ENCODE results near the gene AGPAT1.

AGPAT1 gene

DNA sequence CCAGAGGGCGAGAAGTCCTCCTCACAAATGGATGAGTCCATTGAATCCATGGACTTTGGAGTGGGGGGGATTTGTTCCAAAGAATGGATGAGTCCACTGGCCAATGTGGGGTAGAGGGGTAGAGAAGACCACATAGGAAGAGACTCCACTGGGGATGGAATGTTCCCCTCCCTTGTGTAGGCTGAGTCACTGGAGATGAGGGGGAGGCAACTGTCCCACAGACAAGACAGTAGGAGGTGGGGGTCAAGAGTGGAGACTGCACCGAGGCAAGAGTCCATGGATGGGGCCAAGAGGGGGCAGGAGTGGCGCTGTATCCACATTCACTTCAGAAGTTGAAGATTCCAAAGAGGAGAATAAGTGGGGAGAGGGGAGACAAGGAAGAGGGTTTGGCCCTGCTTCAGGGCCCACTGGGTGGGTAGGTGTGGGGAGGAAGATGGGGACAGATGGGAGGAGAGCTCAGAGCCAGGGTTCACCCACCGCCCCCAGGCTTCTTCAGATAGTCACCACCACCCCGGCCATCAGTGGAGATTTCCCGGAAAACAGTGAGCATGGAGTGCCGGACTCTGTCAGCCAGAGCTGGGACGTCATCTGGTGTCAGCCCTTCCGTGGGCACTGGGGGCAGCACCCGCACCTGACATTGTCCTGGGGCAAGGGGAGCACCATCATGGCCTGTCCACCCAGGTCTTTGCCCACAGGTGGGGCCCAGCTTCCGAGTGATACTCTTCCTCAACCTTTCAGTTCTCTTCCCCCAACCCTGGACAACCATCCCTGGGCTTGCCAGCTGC, 6.9 kb downstream of the AGPAT1 start:
- no peak for DNase-seq (ENCODE audit: low read depth in 2 of 2)

DNA sequence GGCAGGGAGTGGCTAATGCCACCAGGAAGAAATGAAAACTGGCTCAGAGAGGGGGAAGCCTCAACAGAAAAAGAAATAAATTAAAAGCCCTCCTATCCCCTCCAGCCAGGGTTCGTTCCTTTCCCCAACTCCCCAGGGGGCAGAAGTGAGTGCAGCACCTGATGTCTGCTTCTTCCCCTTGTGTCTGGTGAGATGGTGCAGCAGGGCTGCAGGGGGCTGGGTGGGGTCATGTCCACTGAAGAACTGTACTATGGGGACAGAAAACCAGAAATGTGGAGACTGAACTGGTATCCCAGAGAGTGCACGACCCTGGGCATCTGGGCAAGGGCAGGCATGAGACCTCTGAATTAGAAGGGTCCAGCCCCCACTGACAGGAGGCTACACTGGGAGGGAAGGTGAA, 7.5 kb downstream of the AGPAT1 start:
- no peak for DNase-seq (ENCODE audit: low read depth in 2 of 2)

DNA sequence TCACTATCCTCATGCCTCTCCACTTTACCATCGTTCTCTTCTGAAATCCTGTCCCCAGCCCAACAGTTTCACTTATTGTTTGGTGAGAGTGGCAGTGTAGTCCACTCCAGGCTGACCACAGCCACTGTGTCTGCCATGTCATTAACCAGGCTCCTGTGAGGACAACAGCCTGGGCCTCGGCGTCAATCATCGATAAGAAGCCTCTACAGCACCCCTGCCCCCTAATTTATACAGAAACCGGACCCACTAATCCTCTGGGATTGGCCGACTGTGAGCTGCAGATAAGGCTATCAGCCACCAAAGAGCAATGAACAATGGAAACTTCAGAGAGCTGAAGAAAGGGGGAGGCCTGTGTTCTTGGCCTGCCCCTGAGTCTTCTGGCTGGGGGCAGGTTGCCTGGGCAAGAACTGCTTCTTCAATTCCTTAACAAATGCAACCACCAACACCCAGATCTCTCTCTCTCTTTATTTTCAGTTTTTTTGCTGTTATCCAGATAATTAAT, 8.1 kb downstream of the AGPAT1 start:
- DNase-seq (ENCODE audit: low read depth in 2 of 2), result no peak

DNA sequence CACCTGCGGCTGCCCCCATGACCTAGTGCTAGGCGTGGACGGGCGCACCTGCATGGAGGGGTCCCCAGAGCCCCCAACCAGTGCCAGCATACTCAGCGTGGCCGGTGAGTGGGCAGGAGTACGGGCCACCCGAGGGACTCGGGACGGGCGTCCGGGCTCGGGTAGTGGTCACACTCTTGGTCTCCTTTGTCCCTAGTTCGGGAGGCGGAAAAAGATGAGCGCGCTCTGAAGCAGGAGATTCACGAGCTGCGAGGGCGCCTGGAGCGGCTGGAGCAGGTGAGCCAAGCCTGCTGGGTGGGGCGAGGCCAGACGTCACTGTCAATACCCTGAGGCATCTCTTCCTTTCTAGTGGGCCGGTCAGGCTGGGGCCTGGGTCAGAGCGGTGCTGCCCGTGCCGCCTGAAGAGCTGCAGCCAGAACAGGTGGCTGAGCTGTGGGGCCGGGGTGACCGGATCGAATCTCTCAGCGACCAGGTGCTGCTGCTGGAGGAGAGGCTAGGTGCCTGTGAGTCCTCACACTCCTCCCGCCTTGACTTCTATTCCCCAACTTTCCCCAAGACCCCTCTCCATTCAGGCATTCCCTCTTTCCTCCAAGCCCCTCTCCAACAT, 8.6 kb downstream of the AGPAT1 start:
- no peak for DNase-seq (ENCODE audit: low read depth in 2 of 2)

DNA sequence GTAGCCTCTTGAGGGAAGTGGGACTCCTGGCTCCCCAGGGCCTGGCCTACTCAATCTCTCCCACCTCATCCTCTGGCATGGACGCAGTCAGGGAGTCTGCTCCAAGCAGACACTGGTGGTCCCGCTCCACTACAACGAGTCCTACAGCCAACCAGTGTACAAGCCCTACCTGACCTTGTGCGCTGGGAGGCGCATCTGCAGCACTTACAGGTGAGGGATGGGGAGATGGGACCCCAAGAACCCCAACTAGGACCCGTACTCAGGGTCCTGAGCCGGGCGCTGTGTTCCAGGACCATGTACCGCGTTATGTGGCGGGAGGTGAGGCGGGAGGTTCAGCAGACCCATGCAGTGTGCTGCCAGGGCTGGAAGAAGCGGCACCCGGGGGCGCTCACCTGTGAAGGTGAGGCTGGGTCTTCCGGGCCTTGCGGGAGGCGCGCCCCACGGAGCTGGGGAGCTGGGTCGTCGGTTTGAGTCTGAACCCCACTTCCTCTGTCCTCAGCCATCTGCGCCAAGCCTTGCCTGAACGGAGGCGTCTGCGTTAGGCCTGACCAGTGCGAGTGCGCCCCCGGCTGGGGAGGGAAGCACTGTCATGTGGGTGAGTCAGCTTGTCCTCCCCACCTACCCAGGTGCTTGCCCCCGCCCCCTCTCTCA, 9.3 kb downstream of the AGPAT1 start:
- DNase-seq (ENCODE audit: low read depth in 2 of 2), result no peak

DNA sequence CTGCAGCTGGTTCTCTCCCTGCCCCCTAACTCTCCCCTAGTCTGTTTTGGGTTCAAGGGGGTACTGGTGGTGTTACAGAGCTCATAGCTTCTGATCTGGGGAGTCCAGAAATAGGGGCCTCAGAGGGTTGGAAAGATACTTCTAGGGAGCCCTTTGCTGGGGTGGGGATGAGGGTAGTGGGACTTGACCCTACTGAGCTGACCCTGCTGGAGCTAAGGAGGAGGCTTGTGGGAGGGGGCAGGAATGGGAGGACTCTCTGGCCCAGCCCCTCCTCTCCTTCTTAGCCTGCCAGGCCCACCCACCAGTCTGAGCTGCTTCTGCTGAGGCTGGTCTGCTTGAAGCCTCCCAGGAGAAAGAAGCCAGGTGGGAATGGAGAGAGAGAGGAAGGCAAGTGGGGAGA, 11.6 kb downstream of the AGPAT1 start, which contains the start of gene EGFL8:
TSS of gene EGFL8 (plus strand) at position 301 of the 400 bp plus-strand sequence. CDS start 1,571 bp downstream, outside the sequence.
- no peak for DNase-seq (ENCODE audit: low read depth in 2 of 2)

DNA sequence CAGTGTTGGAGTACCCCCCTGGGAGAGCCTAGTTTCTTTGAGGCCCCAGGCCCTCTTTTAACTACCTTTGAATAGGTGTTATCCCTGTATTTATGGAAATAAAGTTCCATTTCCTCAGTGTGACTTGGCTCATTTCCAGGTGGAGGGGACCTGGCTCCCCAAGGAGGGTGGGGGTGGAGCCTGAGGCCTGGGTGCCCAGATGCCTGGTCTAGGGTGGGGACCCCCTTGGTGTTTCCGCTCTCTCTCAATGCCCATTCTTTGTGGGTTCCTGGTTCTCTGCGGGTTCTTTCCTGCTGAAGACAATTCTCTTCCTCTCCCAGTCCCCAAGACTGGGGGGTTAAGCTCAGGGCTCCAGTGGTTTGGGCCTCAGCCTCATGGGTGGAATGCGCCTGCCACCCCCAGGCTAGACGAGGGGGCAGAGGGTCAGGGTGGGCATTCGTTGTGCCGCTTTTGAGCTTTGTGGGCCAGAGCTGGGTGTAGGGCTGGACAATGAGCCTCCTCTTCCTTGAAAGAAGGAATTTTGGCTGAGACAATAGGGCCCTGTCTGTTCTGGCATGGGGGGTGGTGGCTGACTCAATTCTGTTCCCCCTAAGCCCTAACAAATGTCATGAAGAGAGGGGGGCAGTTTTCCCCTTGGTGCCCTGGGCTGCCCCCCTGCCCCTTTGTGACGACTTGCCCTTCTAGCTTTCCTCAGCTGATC, 12.2 kb downstream of the AGPAT1 start:
- no peak for DNase-seq (ENCODE audit: low read depth in 2 of 2)

DNA sequence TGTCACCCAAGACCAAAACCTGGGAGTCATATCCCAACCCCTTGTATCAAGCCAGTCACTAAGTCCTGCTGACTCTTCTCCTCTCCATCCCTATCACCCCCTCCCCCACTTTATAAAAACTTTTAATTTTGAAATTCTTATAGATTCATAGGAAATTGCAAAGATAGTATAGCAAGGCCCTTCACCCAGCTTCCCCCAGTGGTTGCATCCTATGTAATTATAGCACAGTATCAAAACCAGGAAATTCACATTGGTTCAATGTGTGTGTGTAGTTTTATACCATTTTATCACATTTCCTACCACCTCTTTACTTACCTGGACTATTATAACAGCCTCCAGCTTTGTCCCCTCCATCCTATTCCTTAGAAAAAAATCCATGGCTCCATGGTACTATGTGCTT, 17.8 kb downstream of the AGPAT1 start:
- no peak for DNase-seq (ENCODE audit: low read depth in 2 of 2)

DNA sequence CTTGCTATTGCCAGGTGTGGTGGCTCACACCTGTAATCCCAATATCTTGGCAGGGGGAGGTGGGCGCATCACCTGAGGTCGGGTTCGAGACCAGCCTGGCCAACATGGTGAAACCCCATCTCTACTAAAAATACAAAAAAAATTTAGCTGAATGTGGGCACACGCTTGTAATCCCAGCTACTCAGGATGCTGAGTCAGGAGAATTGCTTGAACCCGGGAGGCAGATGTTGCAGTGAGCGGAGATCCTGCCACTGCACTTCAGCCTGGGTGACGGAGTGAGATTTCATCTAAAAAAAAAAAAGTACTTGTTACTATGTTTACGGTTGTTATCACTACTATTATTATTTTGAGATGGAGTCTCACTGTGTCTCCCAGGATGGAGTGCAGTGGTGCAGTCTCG, 19.0 kb downstream of the AGPAT1 start:
- no peak for DNase-seq (ENCODE audit: low read depth in 2 of 2)

DNA sequence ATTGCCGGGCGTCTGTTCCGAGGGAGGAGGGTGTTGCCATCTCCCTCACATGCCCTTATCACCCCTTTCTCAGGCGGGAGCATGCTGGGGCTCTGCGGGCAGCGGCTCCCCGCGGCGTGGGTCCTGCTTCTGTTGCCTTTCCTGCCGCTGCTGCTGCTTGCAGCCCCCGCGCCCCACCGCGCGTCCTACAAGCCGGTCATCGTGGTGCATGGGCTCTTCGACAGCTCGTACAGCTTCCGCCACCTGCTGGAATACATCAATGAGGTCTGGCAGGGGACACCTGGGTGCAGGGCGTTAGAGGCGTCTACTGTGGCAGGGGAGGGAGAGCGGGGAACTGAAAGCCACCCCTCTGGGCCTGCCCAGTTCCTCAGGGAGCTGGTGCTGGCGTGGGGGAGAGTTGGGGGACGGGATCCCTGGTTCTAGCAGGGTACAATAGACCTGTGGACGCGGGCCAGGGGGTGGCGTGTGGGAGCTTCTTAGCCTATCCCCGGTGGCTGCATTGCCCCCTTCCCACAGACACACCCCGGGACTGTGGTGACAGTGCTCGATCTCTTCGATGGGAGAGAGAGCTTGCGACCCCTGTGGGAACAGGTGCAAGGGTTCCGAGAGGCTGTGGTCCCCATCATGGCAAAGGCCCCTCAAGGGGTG, 21.2 kb downstream of the AGPAT1 start:
- no peak for DNase-seq (ENCODE audit: low read depth in 2 of 2)

DNA sequence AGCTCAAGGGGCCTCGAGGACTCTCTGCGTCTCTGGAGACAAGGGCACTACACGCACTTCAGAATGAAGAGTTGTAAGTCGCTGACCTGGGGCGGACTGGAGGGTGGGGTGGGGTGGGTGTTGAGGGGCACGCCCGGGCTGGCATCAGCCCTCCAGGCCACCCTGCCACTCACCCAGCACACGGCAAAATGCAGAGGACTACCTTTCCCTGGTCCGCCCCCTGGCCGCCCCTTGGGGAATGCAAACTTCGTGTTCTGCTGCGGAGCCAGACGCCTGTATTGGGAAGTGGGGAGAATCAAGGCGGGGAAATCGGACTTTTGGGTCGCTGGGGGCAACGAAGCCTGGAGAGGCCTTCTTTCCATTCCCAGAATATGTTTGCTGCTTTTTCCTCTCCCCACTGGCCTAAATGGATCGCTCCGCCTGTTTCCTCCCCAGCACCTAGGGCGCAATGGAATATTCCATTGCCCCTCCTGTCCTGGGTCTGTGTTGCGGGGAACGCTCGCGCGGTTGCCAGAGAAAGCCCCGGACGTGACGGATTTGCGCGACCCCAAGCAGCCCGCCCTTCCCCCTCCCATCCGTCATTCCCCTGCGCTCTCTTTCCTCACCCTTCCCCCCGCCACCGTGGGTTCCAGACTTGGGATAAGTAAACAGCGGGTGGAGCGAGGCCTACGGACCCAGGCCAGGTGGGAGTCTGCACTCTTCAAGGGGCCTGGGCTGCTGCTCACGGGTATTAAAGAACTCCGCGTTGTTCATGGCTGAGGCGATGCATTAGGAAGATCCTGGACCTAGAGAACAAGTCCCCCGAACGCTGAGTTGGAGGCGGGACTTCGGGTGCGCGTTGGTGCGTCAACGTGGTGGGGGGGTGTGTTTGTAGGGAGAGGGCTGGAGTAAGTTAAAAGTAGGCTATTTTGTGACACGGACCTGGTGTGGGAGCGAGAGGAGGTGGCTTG, 22.0 kb downstream of the AGPAT1 start, which contains the start of gene PPT2:
TSS of gene PPT2 (plus strand) at position 578 of the 950 bp plus-strand sequence. CDS start 454 bp downstream, outside the sequence.
- peak; percentile 41 to 53 for DNase-seq (ENCODE audit: low read depth in 2 of 2)

DNA sequence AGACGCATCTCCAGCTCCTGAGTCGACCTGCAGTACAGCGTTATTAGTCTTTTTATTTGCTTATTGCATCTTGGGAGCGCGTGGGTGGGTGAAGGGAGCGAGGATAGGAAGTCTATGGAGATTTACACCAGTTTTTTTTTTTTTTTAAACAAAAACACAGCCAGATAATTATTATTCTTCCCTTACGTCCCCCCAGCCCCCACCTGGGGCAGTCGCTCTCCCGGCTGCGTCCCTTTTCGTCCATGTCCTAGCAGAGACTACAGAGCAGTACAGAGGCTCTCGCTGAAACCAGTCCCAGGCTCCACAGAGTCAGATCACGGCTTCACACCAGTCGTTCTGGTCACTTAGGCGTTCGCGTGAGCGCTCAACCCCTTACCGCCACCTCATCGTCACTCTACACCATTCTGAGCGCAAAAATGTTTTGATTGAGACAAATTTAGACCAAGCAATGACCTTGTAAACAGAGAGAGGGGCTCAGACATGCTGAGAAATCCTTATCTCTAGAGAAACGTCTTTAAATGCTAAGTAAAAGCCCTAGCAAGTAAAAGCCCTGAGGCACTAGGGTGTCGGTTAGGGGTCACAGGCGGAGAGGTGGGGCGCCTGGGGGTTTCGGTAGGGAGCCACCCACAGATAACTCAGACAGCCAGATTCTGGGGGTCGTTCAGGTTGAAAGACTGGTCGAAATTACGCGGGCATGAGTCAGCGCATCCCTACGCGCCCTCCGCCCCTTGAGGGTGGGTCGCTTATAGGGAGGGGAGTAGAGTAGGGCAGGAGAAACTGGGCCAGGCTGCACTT, 22.9 kb downstream of the AGPAT1 start:
- no peak for DNase-seq (ENCODE audit: low read depth in 2 of 2)

DNA sequence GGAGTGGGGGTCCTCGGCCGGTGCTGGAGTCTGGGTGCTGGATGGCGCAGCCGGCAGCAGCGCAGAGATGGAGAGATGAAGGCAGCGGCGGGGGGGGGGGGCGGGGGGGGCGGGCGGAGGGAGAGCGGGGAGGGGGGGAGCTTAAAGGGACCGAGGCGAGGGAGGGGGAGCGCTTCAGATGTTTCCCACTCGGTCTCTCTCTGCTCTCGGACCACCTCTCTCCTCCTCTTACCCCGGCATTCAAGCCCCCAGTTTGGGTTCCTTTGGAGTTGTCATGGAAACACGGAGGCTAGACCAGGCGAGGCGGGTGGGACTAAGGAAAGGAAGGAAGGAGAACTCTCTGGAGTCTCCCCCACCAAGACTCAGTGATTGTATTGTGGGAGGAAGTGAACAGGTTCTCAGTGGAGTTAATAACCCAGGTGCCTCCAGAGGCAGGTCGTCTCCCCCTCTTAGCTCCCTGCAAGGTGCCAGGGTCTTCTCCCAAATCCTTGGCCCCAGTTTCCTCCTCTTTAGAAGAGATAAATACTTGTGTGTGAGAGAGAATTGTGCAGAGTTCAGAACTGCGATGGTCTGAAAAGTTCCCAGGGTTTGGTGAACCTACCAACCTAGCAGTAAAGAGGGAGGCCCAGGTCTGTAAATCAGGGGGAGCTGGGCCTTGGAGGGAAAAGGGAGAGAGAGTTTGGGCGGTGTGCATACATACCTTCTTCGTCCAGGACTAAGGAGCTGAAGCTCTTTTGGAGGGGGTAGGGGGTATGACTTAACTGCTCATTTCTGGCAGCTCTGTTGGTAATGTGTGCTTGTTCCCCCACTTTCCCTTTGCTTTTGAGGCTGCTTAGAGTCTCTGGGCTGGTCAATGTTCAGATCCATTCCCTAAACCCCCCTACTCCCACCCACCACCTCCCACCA, 23.8 kb downstream of the AGPAT1 start, which contains the start of gene PRRT1:
TSS of gene PRRT1 (minus strand) at position 77 of the 906 bp plus-strand sequence. CDS start 112 bp downstream, outside the sequence.
- DNase-seq (ENCODE audit: low read depth in 2 of 2), result no peak

DNA sequence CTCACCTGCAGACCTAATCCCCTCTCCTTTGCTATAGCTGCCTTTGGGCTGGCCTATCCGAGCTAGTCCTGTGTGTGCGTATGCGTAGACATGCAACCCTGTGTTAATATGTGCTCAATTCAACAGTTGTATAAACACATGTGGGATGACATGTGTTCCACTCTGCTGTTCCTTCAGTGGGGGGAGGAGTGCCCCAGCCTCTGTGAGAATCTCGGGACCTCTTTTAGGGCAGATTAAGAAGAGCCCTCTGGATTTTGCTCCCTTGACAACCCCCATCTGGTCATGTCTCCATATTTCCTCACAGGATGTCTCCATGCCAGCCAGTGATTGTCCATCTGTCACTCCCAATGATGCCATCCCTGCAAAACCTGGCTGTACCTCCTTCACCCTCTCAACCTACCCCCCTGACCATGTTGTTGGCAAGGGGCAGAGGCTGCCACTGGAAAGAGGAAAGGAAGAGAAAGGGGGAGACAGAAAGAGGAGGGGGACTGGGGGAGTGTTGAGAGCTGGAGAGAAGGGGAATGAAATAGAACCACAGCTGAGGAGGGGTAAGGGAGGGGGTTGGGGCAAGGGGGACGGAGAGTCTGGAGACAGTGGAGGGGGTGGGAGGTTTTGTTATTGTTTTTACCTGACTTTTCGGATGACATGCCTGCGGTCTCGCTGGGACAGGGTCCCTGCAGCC, 24.6 kb downstream of the AGPAT1 start:
- no peak for DNase-seq (ENCODE audit: low read depth in 2 of 2)

DNA sequence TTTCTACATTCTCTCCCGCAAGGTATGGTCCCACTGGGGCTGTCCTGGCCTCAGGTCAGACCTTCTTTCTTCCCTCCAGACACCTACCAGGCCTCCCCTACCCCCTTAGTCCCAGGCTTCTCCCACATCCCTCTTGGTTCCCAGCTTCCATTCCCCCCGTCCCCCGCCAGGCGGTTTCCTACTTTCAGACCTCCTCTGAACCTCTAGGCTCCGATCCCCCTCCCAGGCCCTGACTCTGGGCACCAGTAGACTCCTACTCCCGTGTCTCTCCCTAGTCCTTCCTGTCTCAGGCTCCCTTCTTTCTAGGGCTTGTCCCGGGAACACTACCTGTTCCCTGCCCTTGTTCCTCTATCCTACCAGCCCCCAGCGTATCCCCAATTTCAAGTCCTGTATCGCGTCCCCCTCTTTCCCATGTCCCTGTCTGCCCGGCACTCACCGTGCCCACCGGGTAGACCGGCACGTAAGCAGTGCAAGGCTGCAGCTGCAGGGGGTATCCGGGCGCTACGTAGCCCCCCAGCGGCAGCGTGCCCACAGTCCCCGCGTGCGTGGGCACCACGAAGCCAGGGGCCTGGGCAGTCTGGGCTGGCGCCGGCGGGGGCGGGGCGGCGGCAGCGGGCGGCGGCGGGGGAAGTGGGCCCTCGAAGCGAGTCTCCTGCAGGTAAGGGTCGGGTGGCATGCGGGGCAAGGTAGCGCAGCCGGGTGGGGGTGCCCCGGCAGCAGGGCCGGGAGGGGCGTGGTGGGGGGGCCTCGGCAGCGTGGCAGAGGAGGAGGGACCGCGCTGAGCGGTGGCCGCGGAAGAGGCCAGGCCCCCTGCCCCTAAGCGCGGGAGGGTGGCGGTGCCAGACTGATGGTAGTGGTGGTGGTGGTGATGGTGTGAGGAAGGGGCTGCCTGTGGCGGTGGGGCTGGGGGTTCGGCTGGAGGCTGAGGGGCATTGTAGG, 25.7 kb downstream of the AGPAT1 start:
- DNase-seq (ENCODE audit: low read depth in 2 of 2), result no peak

DNA sequence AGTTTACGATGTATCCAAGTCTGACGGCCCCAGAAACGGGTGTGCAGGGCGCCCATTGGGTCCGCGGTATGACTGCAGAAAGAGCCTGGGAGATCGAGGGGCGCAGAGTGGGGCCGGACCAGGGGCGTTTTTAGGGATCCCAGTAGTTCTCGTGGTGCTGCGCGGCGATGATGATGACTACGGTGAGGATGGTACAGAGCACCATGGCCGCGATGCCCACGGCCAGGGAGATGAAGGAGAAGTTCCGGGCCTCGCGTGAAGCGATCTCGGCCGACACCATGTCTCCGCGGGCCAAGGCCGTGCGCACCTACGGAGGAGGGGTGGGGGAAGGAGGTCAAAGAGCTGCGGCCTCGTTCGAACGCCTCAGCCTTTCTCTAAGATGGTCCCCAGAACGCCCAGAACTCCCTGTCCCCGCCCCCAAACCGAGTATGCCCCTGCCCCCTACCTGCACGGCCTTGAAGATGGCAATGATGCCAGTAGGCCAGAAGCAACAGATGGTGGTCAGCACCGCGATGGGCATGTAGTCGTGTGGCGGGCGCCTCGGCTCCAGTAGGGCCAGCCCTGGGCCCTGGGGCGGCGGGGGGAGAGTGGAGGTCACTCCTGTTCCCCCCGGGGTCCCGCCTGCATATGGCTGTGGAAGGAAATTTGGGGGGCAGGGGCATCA, 26.7 kb downstream of the AGPAT1 start:
- no peak for DNase-seq (ENCODE audit: low read depth in 2 of 2)
